Motor neuron (in vitro differentiated cells): ENCODE measurements around the gene ZNF446. TPM values are rescaled to one million over a fixed set of nuclear protein-coding genes. Genes with fewer than 3 reads are reported as not detected.
"Not testable (repeated sequence)": the region's sequence is repeated elsewhere in the genome, so short reads cannot be mapped to it uniquely, and the experiment has no call there.

ENCODE experiments used
- ATAC-seq, 8 experiments: fragments of 200-7000 bp; cut with Tn5 transposase; replicated peaks in 6 of 8; 2 replicates each; pipeline ENCODE4 v1.8.0; 2021; ENCODE audit warnings: mild to moderate bottlenecking in 8 of 8, moderate library complexity in 8 of 8
- H3K27ac ChIP-seq, 2 donors: fragments of 250-450 bp; sonication (Bioruptor Pico); 2 replicates each; pipeline ENCODE4 v1.9.0; 2021; ENCODE audit warnings: antibody characterized with exemption in 2 of 2, mild to moderate bottlenecking in 2 of 2, moderate library complexity in 1 of 2
- H3K4me1 ChIP-seq, 2 donors: fragments of 250-450 bp; sonication (Bioruptor Pico); replicated peaks in 1 of 2; 2 replicates each; pipeline ENCODE4 v1.6.1; 2021; ENCODE audit warnings: antibody characterized with exemption in 2 of 2, mild to moderate bottlenecking in 2 of 2, moderate library complexity in 1 of 2
- H3K4me3 ChIP-seq, 5 donors: fragments of 250-450 bp; sonication (Bioruptor Pico); 2 replicates each; pipeline ENCODE4 v1.9.0; 2021; ENCODE audit warnings: antibody characterized with exemption in 5 of 5, mild to moderate bottlenecking in 5 of 5, moderate library complexity in 4 of 5
- WGBS, 10 experiments: fragments of 450-650 bp; shearing (Covaris generic); methylation state at CpG; one replicate each; pipeline ENCODE4 v1.0.0; 2022; 5-methylcytosine and 5-hydroxymethylcytosine counted together
- in situ Hi-C, 9 experiments: fragments of 400-800 bp; cut with MboI; loops; one replicate each; pipeline ENCODE4 v1.15.0; 2021; ENCODE audit warnings: low sequenced_read_pairs in 9 of 9, low pct_unique_long_range_greater_than_20kb in 2 of 9; ENCODE audit not compliant: unreplicated experiment in 9 of 9
- total RNA-seq, 8 experiments: library from RNA; unstranded; fragments of 300-600 nt; gene quantifications; 2 replicates each; pipeline versions ENCODE4 v1.2.3 to v1.2.4, GENCODE V29; 2022

ZNF446 gene
- total RNA-seq, 8 experiments from 2014 or later = 11.8 to 19.8 (median 14.6) TPM

GRCh38 chr19:58455306-58455705 is 20.8 kb upstream of the ZNF446 start:
- Histone ChIP-seq H3K27ac (no peak overlapping the region), H3K4me3 (no peak overlapping the region), H3K4me1 (peaks cover 5 to 6% of the 10 kb centered on the region in 2 donors)
- no peak for ATAC-seq
- WGBS, 10 experiments = 84 to 100% (median 100%) methylated on average over 2 to 5 of the region's 21 CpGs; no CpG with 5 or more reads in 6 of the 10 experiments
- in situ Hi-C loops = no loop called here

- ATAC-seq = no peak
- WGBS, 10 experiments = 84 to 100% methylated on average over 3 to 8 of the region's 35 CpGs; no CpG with 5 or more reads in 8 of the 10 experiments
- in situ Hi-C loops = no loop called here
- Histone ChIP-seq H3K4me3 (no peak overlapping the region), H3K27ac (no peak overlapping the region), H3K4me1 (peaks cover 3 to 5% of the 10 kb centered on the region in 2 donors)
Observed at GRCh38 chr19:58456111-58456510, 20.0 kb upstream of the ZNF446 start.

- WGBS, 10 experiments = 0 to 100% (median 80%) methylated on average over 1 to 2 of the region's 2 CpGs; no CpG with 5 or more reads in 3 of the 10 experiments
- H3K4me3 ChIP-seq = no peak overlapping the region
- in situ Hi-C loops = no loop called here
- no peak overlapping the region for H3K27ac ChIP-seq
- no peaks in the 10 kb centered on the region for H3K4me1 ChIP-seq
- no peak for ATAC-seq
Observed at GRCh38 chr19:58460039-58460438, 16.1 kb upstream of the ZNF446 start.

GRCh38 chr19:58466089-58466759 is 9.9 kb upstream of the ZNF446 start:
- WGBS, 10 experiments = 21 to 71% (median 38%) methylated on average over 4 to 16 of the region's 20 CpGs
- H3K27ac ChIP-seq = no peak overlapping the region
- ATAC-seq = peak; percentile 4 to 34 (median 26)

GRCh38 chr19:58466760-58467589 is 9.2 kb upstream of the ZNF446 start, which contains the start of gene ZNF324:
Gene ZNF324 (plus strand): TSS chr19:58467080. CDS start chr19:58469186, 2,106 bp downstream.
- H3K4me1 ChIP-seq = peaks cover 8% of the 10 kb centered on the region in 2 donors

More at GRCh38 chr19:58466089-58466759, 9.9 kb upstream of the ZNF446 start:
- in situ Hi-C loops = no loop called here
- H3K4me3 ChIP-seq = peak overlapping the region; percentile 48 to 90 (median 67)
- H3K4me1 ChIP-seq = peaks cover 8% of the 10 kb centered on the region in 2 donors

GRCh38 chr19:58468216-58468839 is 7.8 kb upstream of the ZNF446 start:
- Histone ChIP-seq H3K4me1 (peaks cover 8% of the 10 kb centered on the region in 2 donors), H3K27ac (no peak overlapping the region), H3K4me3 (peak overlapping the region; percentile 15 to 67 (median 64))
- no peak for ATAC-seq
- 33 to 50% methylated on average over 1 of the region's 5 CpGs; no CpG with 5 or more reads in 8 of the 10 experiments for WGBS, 10 experiments
- in situ Hi-C loops = no loop called here

More at GRCh38 chr19:58466760-58467589, 9.2 kb upstream of the ZNF446 start, which contains the start of gene ZNF324:
- WGBS, 10 experiments = 0% methylated on average over 1 to 11 of the region's 92 CpGs; no CpG with 5 or more reads in 2 of the 10 experiments
- peak within 1 kb of the TSS; percentile 48 to 90 (median 67) for H3K4me3 ChIP-seq
- peak within 1 kb of the TSS; percentile 68 to 70 for H3K27ac ChIP-seq
- peak; percentile 83 to 96 (median 94) for ATAC-seq
- in situ Hi-C loops = no loop called here

GRCh38 chr19:58469241-58470013 is 6.7 kb upstream of the ZNF446 start:
- no peak for ATAC-seq
- in situ Hi-C loops = no loop called here
- H3K4me3 ChIP-seq = no peak overlapping the region
- WGBS, 10 experiments = 80 to 98% (median 88%) methylated on average over 1 to 9 of the region's 17 CpGs; no CpG with 5 or more reads in 6 of the 10 experiments
- H3K27ac ChIP-seq = no peak overlapping the region
- peaks cover 8% of the 10 kb centered on the region in 2 donors for H3K4me1 ChIP-seq

- ATAC-seq, in situ Hi-C loops, H3K27ac ChIP-seq, H3K4me3 ChIP-seq: not testable (repeated sequence)
- H3K4me1 ChIP-seq = peaks cover 14% of the 10 kb centered on the region in 2 donors
- WGBS, 10 experiments = 80 to 100% (median 84%) methylated on average over 1 to 5 of the region's 53 CpGs; no CpG with 5 or more reads in 6 of the 10 experiments
Observed at GRCh38 chr19:58470837-58471543, 5.2 kb upstream of the ZNF446 start.

GRCh38 chr19:58471736-58472135 is 4.4 kb upstream of the ZNF446 start:
- H3K27ac ChIP-seq = no peak overlapping the region
- no peak overlapping the region for H3K4me3 ChIP-seq
- 96 to 100% (median 100%) methylated on average over 2 to 5 of the region's 39 CpGs; no CpG with 5 or more reads in 6 of the 10 experiments for WGBS, 10 experiments
- peaks cover 15 to 17% of the 10 kb centered on the region in 2 donors for H3K4me1 ChIP-seq
- no peak for ATAC-seq
- in situ Hi-C loops = no loop called here

GRCh38 chr19:58473775-58474174 is 2.4 kb upstream of the ZNF446 start:
- no peak for ATAC-seq
- in situ Hi-C loops = no loop called here
- Histone ChIP-seq H3K4me3 (no peak overlapping the region), H3K27ac (no peak overlapping the region), H3K4me1 (peaks cover 14 to 18% of the 10 kb centered on the region in 2 donors)

GRCh38 chr19:58474291-58474996 is 1.7 kb upstream of the ZNF446 start:
- Histone ChIP-seq H3K4me1 (peaks cover 14 to 18% of the 10 kb centered on the region in 2 donors), H3K4me3 (no peak overlapping the region), H3K27ac (no peak overlapping the region)
- in situ Hi-C loops = no loop called here
- 70 to 100% (median 93%) methylated on average over 2 to 5 of the region's 12 CpGs; no CpG with 5 or more reads in 4 of the 10 experiments for WGBS, 10 experiments
- ATAC-seq = no peak
